Kidney epithelial cell (primary cell): ENCODE measurements around the gene ZNF275. TPM values are rescaled to one million over a fixed set of nuclear protein-coding genes. Genes with fewer than 3 reads are reported as not detected.
"Not testable (repeated sequence)": the region's sequence is repeated elsewhere in the genome, so short reads cannot be mapped to it uniquely, and the experiment has no call there.

ENCODE experiments used
- DNase-seq: peaks from one replicate; pipeline ENCODE4 v3.0.0-alpha.2; 2010; ENCODE audit warnings: low read depth
- H3K27me3 ChIP-seq: 2 replicates; pipeline ENCODE4 v1.6.0; 2011; ENCODE audit warnings: low read length; ENCODE audit not compliant: control insufficient read depth, insufficient read depth
- H3K36me3 ChIP-seq: 2 replicates; pipeline ENCODE4 v1.5.1; 2011; ENCODE audit warnings: low read length; ENCODE audit not compliant: control insufficient read depth, insufficient read depth
- H3K4me3 ChIP-seq: 2 replicates; pipeline ENCODE4 v1.5.1; 2011; ENCODE audit warnings: low read depth, mild to moderate bottlenecking, control low read depth, low read length
- CTCF ChIP-seq: IDR thresholded peaks from 2 replicates; pipeline ENCODE4 v1.5.1; 2011; ENCODE audit warnings: mild to moderate bottlenecking, moderate library complexity, low read length, control low read depth, inconsistent platforms; ENCODE audit not compliant: insufficient read depth, poor library complexity, severe bottlenecking
- total RNA-seq: library from RNA; depleted of rRNA; stranded (reverse); fragments of >200 nt; gene quantifications from 2 replicates; pipeline ENCODE4 v1.2.3, GENCODE V29; 2015

The ZNF275 gene
- total RNA-seq, 1 donor from 2014 or later, result 10.5 TPM

- no peak for DNase-seq
- no peak overlapping the region for H3K4me3 ChIP-seq
- H3K36me3 ChIP-seq, result no peaks in the 10 kb centered on the region
- no peaks in the 10 kb centered on the region for H3K27me3 ChIP-seq
- no peak for TF ChIP-seq CTCF
Measured at GRCh38 chrX:153382563-153383482, 48.9 kb downstream of the ZNF275 start.

GRCh38 chrX:153384390-153384789, 50.4 kb downstream of the ZNF275 start:
- no peak for TF ChIP-seq CTCF

DNA sequence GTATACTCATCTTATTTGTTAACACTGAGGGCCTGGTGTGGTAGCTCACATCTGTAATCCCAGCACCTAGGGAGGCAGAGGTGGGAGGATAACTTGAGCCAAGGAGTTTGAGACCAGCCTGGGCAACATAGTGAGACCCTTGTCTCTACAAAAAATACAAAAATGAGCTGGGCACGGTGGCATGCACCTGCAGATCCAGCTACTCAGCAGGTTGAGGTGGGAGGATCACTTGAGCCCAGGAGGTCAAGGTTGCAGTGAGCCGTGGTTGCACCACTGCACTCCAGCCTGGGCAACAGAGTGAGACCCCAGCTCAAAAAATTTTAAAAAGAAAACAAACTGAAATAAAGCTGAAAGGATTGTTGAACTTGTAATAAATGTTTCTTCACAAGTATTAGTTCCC, 51.0 kb downstream of the ZNF275 start:
- H3K4me3 ChIP-seq, DNase-seq: not testable (repeated sequence)

More at GRCh38 chrX:153384390-153384789, 50.4 kb downstream of the ZNF275 start:
- Histone ChIP-seq H3K36me3 (no peaks in the 10 kb centered on the region), H3K27me3 (no peaks in the 10 kb centered on the region), H3K4me3 (no peak overlapping the region)
- no peak for DNase-seq

DNA sequence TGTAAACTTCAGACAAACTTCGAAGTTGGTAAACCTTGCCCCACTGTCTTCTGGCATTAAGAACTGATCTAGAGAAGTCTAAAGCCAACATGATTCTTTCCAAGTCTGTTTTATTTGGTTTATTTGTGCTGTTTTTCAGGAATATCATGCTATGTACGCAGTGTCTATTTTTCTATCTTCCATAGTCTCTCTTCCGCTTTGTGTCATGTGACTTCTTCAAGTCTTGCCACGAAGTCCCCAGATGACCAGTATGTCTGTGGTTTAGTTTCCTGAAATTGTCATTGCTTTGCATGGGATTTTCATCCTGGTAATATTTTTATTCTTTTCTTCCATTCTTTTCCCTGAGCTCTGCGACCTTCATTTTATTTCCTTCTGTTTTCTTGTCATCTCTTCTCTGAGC, 52.1 kb downstream of the ZNF275 start:
- H3K36me3 ChIP-seq, result no peaks in the 10 kb centered on the region
- H3K4me3 ChIP-seq, result no peak overlapping the region
- TF ChIP-seq CTCF, result no peak
- DNase-seq, result no peak
- H3K27me3 ChIP-seq, result no peaks in the 10 kb centered on the region

More for the DNA sequence above, 51.0 kb downstream of the ZNF275 start:
- H3K36me3 ChIP-seq, H3K27me3 ChIP-seq: not testable (repeated sequence)

DNA sequence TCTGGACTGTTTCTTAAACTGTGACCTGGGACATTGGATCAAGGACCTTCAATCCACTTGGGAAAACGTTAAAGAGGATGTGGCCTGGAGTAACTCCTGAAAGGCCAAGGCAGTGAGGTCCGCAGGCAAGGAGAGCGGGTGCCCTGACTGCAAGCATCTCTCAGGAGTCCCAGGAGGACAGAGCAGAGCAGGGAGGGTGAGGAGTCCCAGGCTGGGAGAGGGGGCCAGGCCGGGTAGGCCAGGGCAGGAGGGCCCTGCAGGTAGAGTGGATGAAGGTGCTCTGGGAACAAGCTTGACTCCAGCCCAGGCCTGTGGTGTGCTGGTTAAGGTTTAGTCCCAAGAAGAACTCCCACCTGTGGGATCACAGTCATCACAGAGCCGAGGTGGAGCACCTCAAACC, 53.4 kb downstream of the ZNF275 start:
- TF ChIP-seq CTCF, result no peak
- no peaks in the 10 kb centered on the region for H3K36me3 ChIP-seq
- no peak for DNase-seq
- H3K4me3 ChIP-seq, result no peak overlapping the region
- H3K27me3 ChIP-seq, result no peaks in the 10 kb centered on the region

DNA sequence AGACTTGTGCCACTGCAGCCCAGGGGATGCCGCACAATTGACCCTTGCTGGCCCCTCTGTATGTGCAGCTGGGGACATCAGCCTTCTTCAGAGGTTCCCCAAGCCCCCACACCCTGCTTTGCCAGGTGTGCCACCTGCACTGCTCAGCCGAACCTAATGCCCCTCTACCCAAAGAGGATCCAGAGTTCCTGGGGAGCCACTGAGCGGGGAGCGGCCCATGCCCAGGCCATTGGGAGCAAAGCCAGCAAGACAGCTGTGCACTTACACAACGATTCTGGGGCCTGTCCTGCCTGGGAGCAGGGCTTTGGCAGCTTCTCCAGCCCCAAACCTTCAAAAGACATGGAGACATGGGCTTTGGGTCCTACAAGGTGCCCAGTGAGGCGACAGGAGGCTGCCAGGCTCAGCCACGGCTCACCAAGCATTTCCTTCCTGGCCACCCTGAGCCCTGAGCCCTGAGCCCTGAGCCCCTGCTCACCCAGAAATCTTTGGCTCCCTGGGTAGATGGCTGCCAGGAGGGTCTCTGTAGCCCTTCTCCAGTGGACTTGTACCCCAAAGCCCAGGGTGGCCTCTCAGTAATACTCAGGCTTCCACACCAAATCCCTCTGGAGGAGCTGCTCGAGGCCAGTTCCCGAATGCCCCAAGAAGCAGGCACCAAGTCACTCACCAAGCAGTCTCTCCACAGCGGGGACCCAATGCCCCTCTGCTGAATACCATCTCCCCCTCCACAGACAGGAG, 54.2 kb downstream of the ZNF275 start:
- Histone ChIP-seq H3K4me3 (no peak overlapping the region), H3K36me3 (no peaks in the 10 kb centered on the region), H3K27me3 (no peaks in the 10 kb centered on the region)
- DNase-seq, result no peak
- no peak for TF ChIP-seq CTCF
